ENCODE data around the gene LRRC4B. TPM values are rescaled to one million over a fixed set of nuclear protein-coding genes. Genes with fewer than 3 reads are reported as not detected.
A peak's percentile ranks its signal among the peaks of the same experiment; 100 is the strongest.

Gene LRRC4B
- total and polyA plus RNA-seq, 3 donors from 2014 or later = 2.8 to 10.1 (median 5.7) TPM

- Histone ChIP-seq H3K9me3 (no peaks in the 10 kb centered on the region), H3K4me1 (no peaks in the 10 kb centered on the region), H3K27me3 (no peaks in the 10 kb centered on the region), H3K36me3 (ENCODE audit: low read depth, missing control alignments) (no peaks in the 10 kb centered on the region), H3K27ac (no peak overlapping the region), H3K4me3 (peak overlapping the region in 1 of 2 donors; percentile 31)
- no peak for TF ChIP-seq POLR2A (IDR thresholded peaks at IDR 0.05)
- peak in 2 of 3 experiments; percentile 19 to 31 for TF ChIP-seq CTCF (IDR thresholded peaks at IDR 0.05)
- WGBS, 2 donors = 72 to 87% methylated on average over 16 to 82 of the region's 87 CpGs
- DNase-seq = peak; percentile 42
- intact Hi-C loops (cut with DNase I; ENCODE audit: low total_unique reads) = no loop called here
These were observed 49.9 kb downstream of the LRRC4B start for GRCh38 chr19:50518091-50519005.

- no peaks in the 10 kb centered on the region for H3K36me3 ChIP-seq (ENCODE audit: low read depth, missing control alignments)
- H3K4me1 ChIP-seq = peaks cover under 1% of the 10 kb centered on the region
- H3K9me3 ChIP-seq = no peaks in the 10 kb centered on the region
- peak overlapping the region in 1 of 2 donors; percentile 31 for H3K4me3 ChIP-seq
- TF ChIP-seq POLR2A (IDR thresholded peaks at IDR 0.05) (no peak), CTCF (IDR thresholded peaks at IDR 0.05) (no peak)
- H3K27me3 ChIP-seq = no peaks in the 10 kb centered on the region
- no peak for DNase-seq
- 89 to 92% methylated on average over 9 to 37 of the region's 37 CpGs for WGBS, 2 donors
- intact Hi-C loops (cut with DNase I; ENCODE audit: low total_unique reads) = no loop called here
- no peak overlapping the region for H3K27ac ChIP-seq
These were observed 50.5 kb downstream of the LRRC4B start for GRCh38 chr19:50517704-50518075.

- no peak for DNase-seq
- Histone ChIP-seq H3K36me3 (ENCODE audit: low read depth, missing control alignments) (no peaks in the 10 kb centered on the region), H3K9me3 (no peaks in the 10 kb centered on the region), H3K27ac (no peak overlapping the region), H3K27me3 (no peaks in the 10 kb centered on the region), H3K4me1 (peaks cover 6% of the 10 kb centered on the region), H3K4me3 (peak overlapping the region in 1 of 2 donors; percentile 31)
- intact Hi-C loops (cut with DNase I; ENCODE audit: low total_unique reads) = no loop called here
- WGBS, 2 donors = 47 to 69% methylated on average over 21 to 53 of the region's 53 CpGs
- TF ChIP-seq CTCF (IDR thresholded peaks at IDR 0.05) (no peak), POLR2A (IDR thresholded peaks at IDR 0.05) (no peak)
These were observed 51.1 kb downstream of the LRRC4B start for GRCh38 chr19:50516964-50517703.

DNA sequence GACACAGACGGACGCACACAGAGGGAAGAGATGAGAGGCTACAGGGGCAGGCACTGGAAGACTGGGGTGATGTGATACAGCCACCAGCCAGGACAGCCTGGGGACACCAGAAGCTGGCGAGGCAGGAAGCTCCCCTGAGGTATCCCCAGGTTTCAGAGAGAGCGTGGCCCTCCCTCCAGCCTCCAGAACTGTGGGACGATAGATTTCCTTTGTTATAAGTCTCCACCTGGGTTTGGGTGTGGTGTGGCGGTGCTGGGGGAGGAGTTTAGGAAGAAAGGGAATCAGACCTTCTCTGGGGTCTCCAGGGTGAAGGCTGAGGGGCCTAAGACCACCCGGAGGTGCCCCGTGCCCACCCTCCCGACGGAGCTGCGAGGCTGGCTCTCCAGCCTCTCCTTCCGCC, 51.8 kb downstream of the LRRC4B start:
- 60 to 62% methylated on average over 12 of the region's 12 CpGs for WGBS, 2 donors
- Histone ChIP-seq H3K27me3 (no peaks in the 10 kb centered on the region), H3K36me3 (ENCODE audit: low read depth, missing control alignments) (no peaks in the 10 kb centered on the region), H3K4me3 (peak overlapping the region in 1 of 2 donors; percentile 31), H3K9me3 (no peaks in the 10 kb centered on the region), H3K27ac (no peak overlapping the region), H3K4me1 (peaks cover 8% of the 10 kb centered on the region)
- intact Hi-C loops (cut with DNase I; ENCODE audit: low total_unique reads) = no loop called here
- DNase-seq = no peak
- TF ChIP-seq POLR2A (IDR thresholded peaks at IDR 0.05) = no peak
- TF ChIP-seq CTCF (IDR thresholded peaks at IDR 0.05) = no peak
